ENCODE measurements around the gene OTUB1.
A peak's percentile ranks its signal among the peaks of the same experiment; 100 is the strongest.
"Not testable (repeated sequence)": the region's sequence is repeated elsewhere in the genome, so short reads cannot be mapped to it uniquely, and the experiment has no call there.

The OTUB1 gene, protein sequence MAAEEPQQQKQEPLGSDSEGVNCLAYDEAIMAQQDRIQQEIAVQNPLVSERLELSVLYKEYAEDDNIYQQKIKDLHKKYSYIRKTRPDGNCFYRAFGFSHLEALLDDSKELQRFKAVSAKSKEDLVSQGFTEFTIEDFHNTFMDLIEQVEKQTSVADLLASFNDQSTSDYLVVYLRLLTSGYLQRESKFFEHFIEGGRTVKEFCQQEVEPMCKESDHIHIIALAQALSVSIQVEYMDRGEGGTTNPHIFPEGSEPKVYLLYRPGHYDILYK

GRCh38 chr11:63986156-63986931 lies at the start of gene OTUB1:
Gene OTUB1, plus strand, starts transcription at chr11:63986438. Its CDS starts 19 bp downstream, at chr11:63986457.
- DNase-seq: peak; percentile 85

DNA sequence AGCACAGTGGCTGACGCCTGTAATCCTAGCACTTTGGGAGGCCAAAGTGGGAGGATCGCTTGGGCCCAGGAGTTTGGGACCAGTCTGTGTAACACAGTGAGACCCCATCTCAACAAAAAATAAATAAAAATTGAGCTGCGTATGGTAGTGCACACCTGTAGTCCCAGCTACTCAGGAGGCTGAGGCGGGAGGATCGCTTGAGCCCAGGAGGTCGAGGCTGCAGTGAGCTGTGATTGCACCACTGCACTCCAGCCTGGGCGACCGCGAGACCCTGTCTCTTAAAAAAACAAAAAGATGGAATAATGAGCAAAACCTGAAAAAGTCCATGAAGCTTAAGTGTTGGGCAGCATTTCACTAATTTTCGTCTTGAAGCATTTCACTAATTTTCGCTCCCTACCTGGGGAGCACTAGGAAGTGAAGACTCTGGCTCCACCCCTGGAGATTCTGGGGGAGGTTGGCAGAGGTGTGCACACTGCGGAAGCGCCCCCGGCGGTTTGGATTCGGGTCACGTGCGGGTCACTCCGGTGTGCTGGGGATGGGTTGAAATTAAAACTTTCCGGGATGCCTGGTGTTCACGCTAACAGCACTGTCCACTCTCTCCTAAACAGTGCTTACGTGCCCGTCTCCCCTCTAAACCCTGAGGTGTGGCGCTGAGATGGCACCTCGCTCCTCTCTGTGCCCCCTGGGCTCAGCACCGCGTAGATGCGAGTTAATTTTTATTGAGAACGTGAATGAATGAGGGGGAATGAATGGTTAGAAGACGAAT lies 48.3 kb upstream of the OTUB1 start:
- DNase-seq: no peak

- DNase-seq: peak; percentile 88
Measured at GRCh38 chr11:63938479-63939396, 47.5 kb upstream of the OTUB1 start, which contains the start of gene NAA40. Gene NAA40, plus strand, starts transcription at chr11:63939002. Its CDS starts 95 bp downstream, at chr11:63939097.

GRCh38 chr11:63939397-63939891 lies 46.8 kb upstream of the OTUB1 start:
- no peak for DNase-seq

DNA sequence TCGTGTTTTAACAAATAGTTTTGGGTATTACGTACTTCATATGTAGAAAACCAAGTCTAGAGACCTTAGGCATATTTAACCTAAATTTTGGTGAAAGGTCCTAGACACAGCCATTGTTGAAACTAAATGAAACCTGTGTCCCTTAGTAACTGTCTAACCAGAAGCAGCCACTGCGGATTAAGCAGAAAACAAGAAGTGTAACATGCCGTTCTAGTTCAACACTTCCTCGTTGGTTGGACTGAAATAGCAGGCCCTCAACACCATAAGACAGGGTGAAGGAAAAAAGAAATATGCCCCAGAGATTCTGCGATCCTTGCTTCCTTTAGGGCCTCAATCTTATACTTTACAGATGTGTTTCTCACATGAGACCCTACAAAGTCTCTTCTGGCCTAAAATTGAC lies 45.5 kb upstream of the OTUB1 start:
- no peak for DNase-seq

- DNase-seq: no peak
Measured at GRCh38 chr11:63941901-63942300, 44.3 kb upstream of the OTUB1 start.

GRCh38 chr11:63942803-63943202 lies 43.4 kb upstream of the OTUB1 start:
- no peak for DNase-seq

DNA sequence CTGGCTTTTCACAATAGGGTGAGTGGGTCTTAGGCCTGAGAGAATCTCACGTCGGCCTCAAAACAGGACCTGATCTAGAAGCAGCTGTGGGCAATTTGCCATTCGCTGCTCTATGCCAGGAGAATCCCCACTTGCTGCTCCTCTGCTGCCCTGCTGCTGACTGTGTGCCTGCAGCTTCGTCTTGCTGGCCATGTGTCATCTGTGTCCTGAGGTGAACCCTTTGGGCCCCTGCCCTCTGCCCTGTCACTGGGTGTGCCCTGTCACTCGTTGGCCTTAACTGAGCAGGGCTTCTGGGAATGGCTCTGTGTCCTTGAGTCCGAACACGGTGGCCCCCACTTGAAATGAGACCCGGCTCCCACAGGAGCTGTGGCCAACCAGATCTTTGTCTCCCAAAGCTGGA lies 41.3 kb upstream of the OTUB1 start:
- DNase-seq: no peak

GRCh38 chr11:63945477-63946163 lies 40.6 kb upstream of the OTUB1 start:
- peak; percentile 58 for DNase-seq

GRCh38 chr11:63951779-63952536 lies 34.3 kb upstream of the OTUB1 start:
- DNase-seq: no peak

DNA sequence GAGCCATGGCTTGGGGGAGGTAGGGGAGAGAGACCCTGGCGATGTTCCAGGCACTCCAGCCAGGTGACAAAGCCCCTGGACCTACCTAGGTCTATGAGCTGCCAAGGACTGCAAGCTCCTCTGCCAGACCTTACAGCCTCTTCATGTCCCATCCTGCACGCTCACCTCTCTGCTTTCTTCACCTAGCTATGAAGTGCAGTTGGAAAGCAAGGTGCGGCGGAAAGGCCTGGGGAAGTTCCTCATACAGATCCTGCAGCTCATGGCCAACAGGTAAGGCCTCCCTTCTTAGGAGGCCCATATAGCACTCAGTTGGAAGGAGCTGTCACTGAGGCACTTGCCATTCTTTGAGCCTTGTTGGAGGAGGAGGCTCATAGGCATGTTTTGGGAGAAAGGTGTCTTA lies 33.7 kb upstream of the OTUB1 start:
- no peak for DNase-seq

DNA sequence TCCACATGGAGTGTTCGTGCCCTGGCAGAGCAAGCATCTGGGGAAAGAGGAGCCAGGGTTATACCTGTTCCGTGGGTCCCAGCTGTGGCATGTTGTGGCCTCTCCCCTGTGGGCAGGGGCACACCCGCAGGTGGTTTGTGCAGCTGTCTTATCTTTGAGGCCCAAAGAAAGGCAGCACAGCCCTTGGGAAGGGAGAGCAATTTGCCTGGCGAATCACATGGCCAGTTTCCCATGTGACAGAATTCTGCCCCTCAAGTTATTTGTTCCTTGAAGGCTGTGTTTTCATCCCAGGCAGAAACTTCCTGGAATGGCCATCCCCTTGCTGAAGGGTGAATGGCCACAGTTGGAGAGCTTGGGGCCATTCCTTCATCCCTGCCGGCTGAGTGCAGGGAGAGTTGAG lies 28.2 kb upstream of the OTUB1 start:
- DNase-seq: no peak

DNA sequence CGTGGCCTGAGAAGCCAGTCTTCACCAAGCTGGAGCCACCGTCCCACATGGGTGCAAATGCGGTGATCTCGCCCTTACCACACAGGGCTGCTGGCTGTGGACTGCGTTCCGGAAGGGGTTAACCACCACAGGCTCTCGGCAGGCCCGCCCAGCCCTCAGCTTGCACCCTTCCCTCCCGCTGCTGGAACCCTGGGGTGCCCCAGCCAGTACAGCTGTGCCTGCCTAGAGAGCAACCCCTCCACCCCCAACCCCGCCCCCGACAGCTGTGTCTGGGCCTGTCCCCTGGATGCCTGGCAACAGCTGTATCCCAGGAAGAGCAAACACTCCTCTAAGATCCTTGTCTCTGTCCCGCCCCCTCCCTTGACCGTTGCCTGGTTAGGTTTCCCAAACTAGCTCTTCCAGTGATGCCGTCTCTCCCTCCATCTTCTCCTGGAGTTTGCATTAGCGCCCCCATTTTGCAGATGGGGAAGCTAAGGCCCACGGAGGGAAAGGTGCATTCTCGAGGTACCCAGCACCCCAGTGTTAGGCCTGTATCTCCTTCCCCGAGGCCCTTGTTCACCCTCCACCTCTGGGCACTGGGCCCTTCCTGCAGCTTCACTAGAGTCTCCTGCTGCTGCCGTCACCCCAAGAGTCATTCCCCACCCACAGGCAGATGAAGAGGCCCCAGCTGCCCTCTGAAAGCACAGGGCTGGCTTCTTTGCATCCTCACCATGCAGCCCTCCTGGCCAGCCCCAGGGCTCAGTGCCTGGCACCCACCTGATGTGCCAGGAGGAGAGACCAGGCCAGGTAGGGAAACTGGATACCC lies 24.4 kb upstream of the OTUB1 start:
- no peak for DNase-seq

DNA sequence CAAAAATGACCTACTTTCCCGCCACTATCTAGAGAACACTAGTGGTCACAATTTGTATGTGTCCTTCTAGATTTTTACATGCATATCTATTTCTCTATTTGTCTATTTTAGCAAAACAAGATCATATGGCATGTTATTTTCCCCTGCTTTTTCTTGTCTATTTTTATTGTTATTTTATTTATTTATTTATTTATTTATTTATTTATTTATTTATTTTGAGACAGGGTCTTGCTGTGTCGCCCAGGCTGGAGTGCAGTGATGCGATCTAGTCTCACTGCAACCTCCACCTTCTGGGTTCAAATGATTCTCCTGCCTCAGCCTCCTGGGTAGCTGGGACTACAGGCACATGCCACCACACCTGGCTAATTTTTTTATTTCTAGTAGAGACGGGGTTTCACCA lies 22.3 kb upstream of the OTUB1 start:
- DNase-seq: not testable (repeated sequence)

GRCh38 chr11:63966444-63966843 lies 19.8 kb upstream of the OTUB1 start:
- DNase-seq: no peak

DNA sequence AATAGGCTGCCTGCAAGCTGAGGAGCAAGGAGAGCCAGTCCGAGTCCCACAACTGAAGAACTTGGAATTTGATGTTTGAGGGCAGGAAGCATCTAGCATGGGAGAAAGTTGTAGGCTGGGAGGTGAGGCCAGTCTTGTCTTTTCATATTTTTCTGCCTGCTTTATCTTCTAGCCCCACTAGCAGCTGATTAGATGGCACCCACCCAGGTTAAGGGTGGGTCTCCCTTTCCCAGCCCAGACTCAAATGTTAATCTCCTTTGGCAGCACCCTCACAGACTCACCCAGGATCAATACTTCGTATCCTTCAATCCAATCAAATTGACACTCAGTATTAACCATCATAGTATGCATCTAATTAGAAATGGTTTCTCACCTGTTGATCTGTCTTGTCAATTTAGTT lies 16.8 kb upstream of the OTUB1 start:
- DNase-seq: no peak

GRCh38 chr11:63970902-63971301 lies 15.3 kb upstream of the OTUB1 start:
- no peak for DNase-seq

DNA sequence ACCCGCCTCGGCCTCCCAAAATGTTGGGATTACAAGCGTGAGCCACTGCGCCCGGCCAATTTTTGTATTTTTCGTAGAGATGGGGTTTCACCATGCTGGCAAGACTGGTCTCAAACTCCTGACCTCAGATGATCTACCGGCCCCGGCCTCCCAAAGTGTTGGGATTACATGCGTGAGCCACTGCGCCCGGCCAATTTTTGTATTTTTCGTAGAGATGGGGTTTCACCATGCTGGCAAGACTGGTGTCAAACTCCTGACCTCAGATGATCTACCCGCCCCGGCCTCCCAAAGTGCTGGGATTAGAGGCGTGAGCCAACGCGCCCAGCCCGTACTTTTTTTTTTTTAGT lies 12.4 kb upstream of the OTUB1 start:
- DNase-seq: not testable (repeated sequence)

GRCh38 chr11:63974259-63975143 lies 11.7 kb upstream of the OTUB1 start, which contains the start of gene COX8A:
Gene COX8A, plus strand, starts transcription at chr11:63974620. Its CDS starts 61 bp downstream, at chr11:63974681.
- DNase-seq: peak; percentile 97
